Measurements from ENCODE around the gene FBXO27.

DNA sequence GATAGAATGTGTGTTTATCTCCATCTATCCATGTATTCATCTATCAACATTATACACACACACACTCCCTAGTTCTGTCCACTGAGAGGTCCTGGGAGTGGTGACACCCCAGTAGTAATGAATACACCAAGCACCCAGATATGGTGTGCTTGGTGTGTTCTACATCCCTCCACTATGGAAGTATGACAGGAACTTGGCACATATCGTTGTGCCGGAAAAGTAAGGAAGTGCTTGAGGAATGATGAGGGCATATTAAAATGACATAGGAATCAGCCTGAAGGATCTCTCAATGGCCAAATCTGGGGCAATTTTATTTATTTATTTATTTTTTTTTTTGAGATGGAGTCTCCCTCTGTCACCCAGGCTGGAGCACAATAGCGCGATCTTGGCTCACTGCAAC is 28.6 kb downstream of the FBXO27 start:
- TF ChIP-seq, protein P1, sequence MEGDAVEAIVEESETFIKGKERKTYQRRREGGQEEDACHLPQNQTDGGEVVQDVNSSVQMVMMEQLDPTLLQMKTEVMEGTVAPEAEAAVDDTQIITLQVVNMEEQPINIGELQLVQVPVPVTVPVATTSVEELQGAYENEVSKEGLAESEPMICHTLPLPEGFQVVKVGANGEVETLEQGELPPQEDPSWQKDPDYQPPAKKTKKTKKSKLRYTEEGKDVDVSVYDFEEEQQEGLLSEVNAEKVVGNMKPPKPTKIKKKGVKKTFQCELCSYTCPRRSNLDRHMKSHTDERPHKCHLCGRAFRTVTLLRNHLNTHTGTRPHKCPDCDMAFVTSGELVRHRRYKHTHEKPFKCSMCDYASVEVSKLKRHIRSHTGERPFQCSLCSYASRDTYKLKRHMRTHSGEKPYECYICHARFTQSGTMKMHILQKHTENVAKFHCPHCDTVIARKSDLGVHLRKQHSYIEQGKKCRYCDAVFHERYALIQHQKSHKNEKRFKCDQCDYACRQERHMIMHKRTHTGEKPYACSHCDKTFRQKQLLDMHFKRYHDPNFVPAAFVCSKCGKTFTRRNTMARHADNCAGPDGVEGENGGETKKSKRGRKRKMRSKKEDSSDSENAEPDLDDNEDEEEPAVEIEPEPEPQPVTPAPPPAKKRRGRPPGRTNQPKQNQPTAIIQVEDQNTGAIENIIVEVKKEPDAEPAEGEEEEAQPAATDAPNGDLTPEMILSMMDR (IDR thresholded peaks at IDR 0.05), result no peak
- no peak for TF ChIP-seq POLR2A (IDR thresholded peaks at IDR 0.05)
